NB4 (cell line): ENCODE results near the gene EPB41L4A.

Experiments
- CTCF ChIP-seq: IDR thresholded peaks from one replicate; pipeline ENCODE4 v1.5.1; 2012; ENCODE audit warnings: low read depth, low read length
- MAX ChIP-seq: IDR thresholded peaks from 2 replicates; pipeline ENCODE4 v1.6.1; 2011; ENCODE audit warnings: low read depth, low read length
- MYC ChIP-seq: IDR thresholded peaks from 2 replicates; pipeline ENCODE4 v1.6.1; 2011; ENCODE audit warnings: low read depth, low read length
- POLR2A ChIP-seq: IDR thresholded peaks from 2 replicates; pipeline ENCODE4 v1.6.1; 2011; ENCODE audit warnings: mild to moderate bottlenecking; ENCODE audit not compliant: insufficient read length; ENCODE audit errors: extremely low read depth

- TF ChIP-seq CTCF = no peak
- TF ChIP-seq POLR2A = no peak
- no peak for TF ChIP-seq MYC
- no peak for TF ChIP-seq MAX
Measured at GRCh38 chr5:112349371-112349770, 69.7 kb downstream of the EPB41L4A start.
